KBM-7 (cell line): ENCODE data around the gene ANKRD60.
A peak's percentile ranks its signal among the peaks of the same experiment; 100 is the strongest.

Source experiments
- DNase-seq: peaks from one replicate; pipeline ENCODE4 v3.0.0-alpha.2; 2015
- in situ Hi-C: fragments of 300-500 bp; cut with MboI; formaldehyde crosslinking; loops from 2 replicates; pipeline ENCODE4 v1.14.3; 2020; ENCODE audit warnings: low sequenced_read_pairs, low pct_unique_long_range_greater_than_20kb, mixed read lengths

The ANKRD60 gene

GRCh38 chr20:58228484-58229197 lies at the start of gene ANKRD60:
Gene ANKRD60 (minus strand): TSS chr20:58228653. CDS start chr20:58228653, 0 bp downstream.
- in situ Hi-C loops: loop anchor here (25.0 kb wide), 1 partner anchor 609 kb away; no protein-coding TSS in a partner anchor
- DNase-seq: no peak

GRCh38 chr20:58277578-58278472 lies 49.4 kb upstream of the ANKRD60 start:
- DNase-seq: no peak
- in situ Hi-C loops: no loop called here

GRCh38 chr20:58277107-58277506 lies 48.7 kb upstream of the ANKRD60 start:
- DNase-seq: no peak

GRCh38 chr20:58274384-58274783 lies 45.9 kb upstream of the ANKRD60 start:
- no peak for DNase-seq
- in situ Hi-C loops: no loop called here

More at GRCh38 chr20:58277107-58277506, 48.7 kb upstream of the ANKRD60 start:
- in situ Hi-C loops: no loop called here

- in situ Hi-C loops: no loop called here
- no peak for DNase-seq
Observed at GRCh38 chr20:58271606-58272351, 43.3 kb upstream of the ANKRD60 start.

GRCh38 chr20:58268936-58269619 lies 40.6 kb upstream of the ANKRD60 start:
- DNase-seq: peak; percentile 36
- in situ Hi-C loops: no loop called here

GRCh38 chr20:58268421-58268821 lies 40.0 kb upstream of the ANKRD60 start:
- in situ Hi-C loops: no loop called here
- DNase-seq: no peak

- in situ Hi-C loops: no loop called here
Observed at GRCh38 chr20:58267389-58268215, 39.1 kb upstream of the ANKRD60 start.

GRCh38 chr20:58264271-58264670 lies 35.8 kb upstream of the ANKRD60 start:
- in situ Hi-C loops: no loop called here

More at GRCh38 chr20:58267389-58268215, 39.1 kb upstream of the ANKRD60 start:
- DNase-seq: no peak

GRCh38 chr20:58261660-58262059 lies 33.2 kb upstream of the ANKRD60 start:
- no peak for DNase-seq
- in situ Hi-C loops: no loop called here

More at GRCh38 chr20:58264271-58264670, 35.8 kb upstream of the ANKRD60 start:
- no peak for DNase-seq

- DNase-seq: no peak
- in situ Hi-C loops: no loop called here
Observed at GRCh38 chr20:58260006-58260405, 31.6 kb upstream of the ANKRD60 start.

- in situ Hi-C loops: no loop called here
Observed at GRCh38 chr20:58256842-58257241, 28.4 kb upstream of the ANKRD60 start.

GRCh38 chr20:58256307-58256706 lies 27.9 kb upstream of the ANKRD60 start:
- in situ Hi-C loops: no loop called here
- no peak for DNase-seq

More at GRCh38 chr20:58256842-58257241, 28.4 kb upstream of the ANKRD60 start:
- peak; percentile 68 for DNase-seq

GRCh38 chr20:58254890-58255289 lies 26.4 kb upstream of the ANKRD60 start:
- DNase-seq: no peak
- in situ Hi-C loops: no loop called here

GRCh38 chr20:58251979-58252591 lies 23.6 kb upstream of the ANKRD60 start:
- in situ Hi-C loops: no loop called here
- no peak for DNase-seq

GRCh38 chr20:58251348-58251978 lies 23.0 kb upstream of the ANKRD60 start:
- DNase-seq: no peak
- in situ Hi-C loops: no loop called here

GRCh38 chr20:58246346-58246745 lies 17.9 kb upstream of the ANKRD60 start:
- in situ Hi-C loops: loop anchor here (25.0 kb wide), 1 partner anchor 591 kb away; no protein-coding TSS in a partner anchor
- peak; percentile 28 for DNase-seq
